Measurements from ENCODE around the gene OR13C3. TPM values are rescaled to one million over a fixed set of nuclear protein-coding genes. Genes with fewer than 3 reads are reported as not detected.

The OR13C3 gene
- polyA plus RNA-seq: not detected in 2 replicates
- polyA minus RNA-seq: not detected in 2 replicates

- no peak within 1 kb of the TSS for H3K4me3 ChIP-seq (ENCODE audit: low read length)
- no peak within 1 kb of the TSS for H3K4me2 ChIP-seq (ENCODE audit: low read length)
- H3K9me3 ChIP-seq (ENCODE audit: low read length): no peaks in the 10 kb centered on the region
- TF ChIP-seq TAF1 (IDR thresholded peaks at IDR 0.05; ENCODE audit: low read depth) (no peak), SMC3 (conservative IDR thresholded peaks at IDR 0.05; ENCODE audit: poor library complexity) (no peak), MXI1 (conservative IDR thresholded peaks at IDR 0.05; ENCODE audit: poor library complexity, severe bottlenecking) (no peak), EZH2 (IDR thresholded peaks at IDR 0.05; ENCODE audit: borderline replicate concordance, insufficient read depth, low read length, poor library complexity, severe bottlenecking) (no peak), REST (IDR thresholded peaks at IDR 0.05; ENCODE audit: borderline replicate concordance) (no peak), CTCF (IDR thresholded peaks at IDR 0.05; ENCODE audit: poor library complexity, severe bottlenecking) (no peak), EP300 (conservative IDR thresholded peaks at IDR 0.05; ENCODE audit: poor library complexity, severe bottlenecking) (no peak), RAD21 (conservative IDR thresholded peaks at IDR 0.05) (no peak), POLR2AphosphoS5 (IDR thresholded peaks at IDR 0.05) (no peak)
- no peak within 1 kb of the TSS for H3K27ac ChIP-seq (ENCODE audit: low read length)
- no peak within 1 kb of the TSS for H3K9ac ChIP-seq (ENCODE audit: low read length)
- H3K27me3 ChIP-seq (ENCODE audit: insufficient read depth, low read depth, low read length): no peaks in the 10 kb centered on the region
- H4K20me1 ChIP-seq (ENCODE audit: insufficient read depth): no peaks in the 10 kb centered on the region
- H3F3A ChIP-seq (ENCODE audit: insufficient read depth, low read length, poor library complexity, severe bottlenecking): no peaks in the 10 kb centered on the region
- H3K9me2 ChIP-seq (ENCODE audit: insufficient read depth, low read length): no peaks in the 10 kb centered on the region
- no peaks in the 10 kb centered on the region for H3K36me3 ChIP-seq (ENCODE audit: insufficient read depth, low read length)
- H2AFZ ChIP-seq (ENCODE audit: low read depth, low read length): no peak within 1 kb of the TSS
- H3K79me2 ChIP-seq (replicated peaks; ENCODE audit: insufficient read depth, low read length): no peaks in the 10 kb centered on the region
These were observed at the start of gene OR13C3 for GRCh38 chr9:104536756-104537155. OR13C3 (minus strand) TSS chr9:104536856; CDS start chr9:104536723, 133 bp downstream.

GRCh38 chr9:104580562-104580961, 43.9 kb upstream of the OR13C3 start:
- H3K79me2 ChIP-seq (replicated peaks; ENCODE audit: insufficient read depth, low read length): no peaks in the 10 kb centered on the region
- no peak overlapping the region for H3K4me2 ChIP-seq (ENCODE audit: low read length)
- no peaks in the 10 kb centered on the region for H3K9me2 ChIP-seq (ENCODE audit: insufficient read depth, low read length)
- H4K20me1 ChIP-seq (ENCODE audit: insufficient read depth): no peaks in the 10 kb centered on the region
- no peak overlapping the region for H2AFZ ChIP-seq (ENCODE audit: low read depth, low read length)
- H3K27ac ChIP-seq (ENCODE audit: low read length): no peak overlapping the region
- H3K9ac ChIP-seq (ENCODE audit: low read length): no peak overlapping the region
- H3K4me3 ChIP-seq (ENCODE audit: low read length): no peak overlapping the region
- H3K36me3 ChIP-seq (ENCODE audit: insufficient read depth, low read length): no peaks in the 10 kb centered on the region
- TF ChIP-seq MXI1 (conservative IDR thresholded peaks at IDR 0.05; ENCODE audit: poor library complexity, severe bottlenecking): no peak
- TF ChIP-seq CTCF (IDR thresholded peaks at IDR 0.05; ENCODE audit: poor library complexity, severe bottlenecking): no peak
- TF ChIP-seq EZH2 (IDR thresholded peaks at IDR 0.05; ENCODE audit: borderline replicate concordance, insufficient read depth, low read length, poor library complexity, severe bottlenecking): no peak
- TF ChIP-seq REST (IDR thresholded peaks at IDR 0.05; ENCODE audit: borderline replicate concordance): no peak
- TF ChIP-seq SMC3 (conservative IDR thresholded peaks at IDR 0.05; ENCODE audit: poor library complexity): no peak
- TF ChIP-seq EP300 (conservative IDR thresholded peaks at IDR 0.05; ENCODE audit: poor library complexity, severe bottlenecking): no peak
- no peak for TF ChIP-seq TAF1 (IDR thresholded peaks at IDR 0.05; ENCODE audit: low read depth)
- TF ChIP-seq POLR2AphosphoS5 (IDR thresholded peaks at IDR 0.05): no peak
- no peak for TF ChIP-seq RAD21 (conservative IDR thresholded peaks at IDR 0.05)
- H3K27me3 ChIP-seq (ENCODE audit: insufficient read depth, low read depth, low read length): no peaks in the 10 kb centered on the region
- no peaks in the 10 kb centered on the region for H3F3A ChIP-seq (ENCODE audit: insufficient read depth, low read length, poor library complexity, severe bottlenecking)
- H3K9me3 ChIP-seq (ENCODE audit: low read length): no peaks in the 10 kb centered on the region
